Muscle of arm (tissue), 12 donors: Measurements from ENCODE around the gene SLC1A2. TPM values are rescaled to one million over a fixed set of nuclear protein-coding genes. Genes with fewer than 3 reads are reported as not detected.

Source experiments
- DNase-seq: peaks from one replicate; pipeline ENCODE4 v3.0.0-alpha.2; 2013
- polyA plus RNA-seq, 12 donors: library from polyadenylated mRNA; unstranded; fragments of 120-200 nt; gene quantifications; one replicate each; pipeline ENCODE4 v1.2.1, GENCODE V29; 2013; ENCODE audit not compliant: insufficient read length in 12 of 12

Gene SLC1A2
- polyA plus RNA-seq, 12 donors = 0.49 to 2.1 (median 0.82) TPM; not detected in 2

DNA sequence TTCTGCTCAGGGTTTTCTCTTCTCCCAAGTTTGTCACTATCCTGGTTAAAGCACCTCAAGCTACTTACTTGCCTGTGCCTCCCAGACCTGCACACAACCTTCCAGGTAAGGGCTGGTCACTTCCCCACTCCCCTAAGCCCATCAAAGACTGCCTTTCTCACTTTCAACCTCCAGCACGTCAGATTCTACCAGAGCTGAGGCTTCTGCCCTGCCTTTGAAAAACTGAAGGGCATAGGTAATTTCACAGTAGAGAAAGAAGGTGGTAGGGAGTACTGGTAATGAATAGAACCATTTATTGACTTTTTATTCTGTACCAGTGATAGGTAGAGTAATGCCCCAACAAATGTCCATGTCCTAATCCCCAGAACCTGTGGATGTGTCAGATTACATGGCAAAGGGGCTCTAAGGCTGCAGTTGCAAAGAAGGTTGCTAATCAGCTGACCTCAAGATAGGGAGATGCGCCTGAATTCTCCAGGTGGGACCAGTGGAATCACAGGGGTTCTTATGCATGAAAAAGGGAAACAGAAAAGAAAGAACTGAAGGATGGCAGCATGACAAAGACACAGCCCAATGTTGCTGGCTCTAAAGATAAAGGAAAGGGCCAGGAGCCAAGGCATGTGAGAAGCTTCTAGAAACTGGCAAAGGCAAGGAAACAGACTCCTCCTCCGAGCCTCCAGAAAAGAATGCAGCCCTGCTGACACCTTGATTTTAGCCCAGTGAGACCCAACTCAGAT, 89.0 kb downstream of the SLC1A2 start:
- DNase-seq = no peak

DNA sequence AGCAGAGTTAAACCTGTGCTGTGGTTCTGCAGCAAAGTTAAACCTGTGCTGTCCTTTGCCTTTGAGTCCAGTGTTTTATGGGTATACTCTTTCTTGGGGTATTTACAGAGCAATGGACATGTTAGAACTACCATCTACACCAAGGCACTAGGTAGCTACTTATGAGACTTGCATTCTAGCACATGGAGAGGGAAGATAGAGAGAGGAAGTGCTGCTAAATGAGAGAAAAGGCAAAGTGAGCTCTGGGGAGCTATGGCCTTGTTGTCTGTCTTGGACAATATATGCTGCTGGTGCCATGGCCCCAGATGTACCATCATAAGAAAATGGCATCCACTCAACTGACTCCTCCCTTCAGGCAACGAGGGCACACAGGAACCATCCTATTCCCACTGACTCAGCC, 91.5 kb downstream of the SLC1A2 start:
- DNase-seq = no peak

DNA sequence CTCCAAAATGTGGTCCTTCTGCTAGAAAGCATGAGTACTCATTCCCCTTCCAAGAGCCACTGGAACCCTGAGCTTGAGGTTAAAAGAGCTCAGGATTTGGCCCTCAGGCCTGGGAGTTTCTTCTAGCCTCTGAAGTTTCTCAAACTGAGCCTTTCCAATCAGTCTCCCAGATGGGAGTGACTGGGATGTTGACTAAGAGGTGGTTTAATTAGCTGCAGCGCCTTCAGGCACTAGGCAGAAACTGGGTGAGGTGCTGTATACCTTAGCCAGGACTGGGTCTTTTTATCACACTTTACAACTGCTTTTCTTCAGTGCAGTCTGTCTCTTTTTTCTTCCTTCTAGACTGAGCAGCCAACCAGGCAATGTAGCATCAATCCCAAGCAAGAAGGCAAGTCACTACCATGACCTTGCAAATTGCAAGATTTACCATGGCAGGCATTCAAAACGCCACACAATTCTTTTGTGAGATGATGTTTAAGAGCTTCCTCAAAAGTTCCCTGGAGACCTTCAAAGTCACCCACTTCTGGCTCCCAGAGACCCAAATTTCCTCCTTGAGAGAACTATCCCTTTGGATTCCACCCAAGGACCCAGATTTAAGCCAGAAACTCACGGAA, 93.0 kb downstream of the SLC1A2 start:
- no peak for DNase-seq

DNA sequence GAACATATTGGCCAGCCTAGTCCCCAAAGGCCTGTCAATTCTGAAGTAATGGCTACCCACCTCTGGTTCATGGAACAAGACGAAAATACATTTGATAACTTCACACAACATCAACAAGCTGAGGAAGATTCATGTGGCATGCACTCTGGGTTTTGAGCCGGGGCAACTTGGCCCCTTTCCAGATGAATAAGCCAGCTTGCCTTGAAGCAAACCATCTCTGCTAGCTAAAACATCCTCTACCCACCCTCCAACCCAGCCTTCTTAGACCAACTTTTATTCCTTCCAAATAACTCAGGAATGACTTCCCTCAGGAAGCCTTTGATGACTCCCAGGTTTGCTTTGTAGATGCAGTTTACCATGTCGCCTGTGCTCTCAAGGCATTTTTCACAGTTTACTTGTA, 94.4 kb downstream of the SLC1A2 start:
- DNase-seq = no peak

DNA sequence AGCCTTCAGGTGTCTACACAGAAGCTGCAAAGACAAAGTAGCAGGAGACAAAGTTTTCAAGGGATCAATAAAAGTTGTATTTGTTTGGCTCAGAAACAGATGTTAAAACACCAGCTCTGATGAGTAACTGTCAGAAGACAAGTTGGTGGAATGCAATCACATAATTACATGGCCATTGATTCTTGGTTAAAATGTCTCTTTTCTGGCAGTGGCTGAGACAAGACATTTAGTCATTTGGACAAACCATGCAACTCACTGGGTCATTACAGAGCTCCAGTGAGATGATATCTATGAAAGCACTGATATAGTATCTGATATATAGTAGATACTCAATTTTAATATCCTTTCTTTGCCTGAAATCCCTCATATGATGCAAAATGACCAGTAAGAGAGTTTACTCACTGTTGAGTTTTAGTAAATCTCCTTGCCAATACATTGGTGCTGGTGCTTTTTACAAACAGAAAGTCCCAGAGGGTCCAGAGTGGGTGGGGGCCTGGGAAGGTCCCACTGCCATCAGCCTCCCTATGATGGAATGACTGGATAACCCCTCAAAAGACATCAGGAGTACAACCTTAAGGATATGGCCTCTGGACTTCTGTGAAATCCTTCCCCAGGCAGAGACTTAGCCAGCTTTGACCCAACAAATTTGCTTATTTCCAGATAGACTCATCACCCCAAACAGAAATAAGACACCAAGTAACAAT, 95.0 kb downstream of the SLC1A2 start:
- DNase-seq = no peak

DNA sequence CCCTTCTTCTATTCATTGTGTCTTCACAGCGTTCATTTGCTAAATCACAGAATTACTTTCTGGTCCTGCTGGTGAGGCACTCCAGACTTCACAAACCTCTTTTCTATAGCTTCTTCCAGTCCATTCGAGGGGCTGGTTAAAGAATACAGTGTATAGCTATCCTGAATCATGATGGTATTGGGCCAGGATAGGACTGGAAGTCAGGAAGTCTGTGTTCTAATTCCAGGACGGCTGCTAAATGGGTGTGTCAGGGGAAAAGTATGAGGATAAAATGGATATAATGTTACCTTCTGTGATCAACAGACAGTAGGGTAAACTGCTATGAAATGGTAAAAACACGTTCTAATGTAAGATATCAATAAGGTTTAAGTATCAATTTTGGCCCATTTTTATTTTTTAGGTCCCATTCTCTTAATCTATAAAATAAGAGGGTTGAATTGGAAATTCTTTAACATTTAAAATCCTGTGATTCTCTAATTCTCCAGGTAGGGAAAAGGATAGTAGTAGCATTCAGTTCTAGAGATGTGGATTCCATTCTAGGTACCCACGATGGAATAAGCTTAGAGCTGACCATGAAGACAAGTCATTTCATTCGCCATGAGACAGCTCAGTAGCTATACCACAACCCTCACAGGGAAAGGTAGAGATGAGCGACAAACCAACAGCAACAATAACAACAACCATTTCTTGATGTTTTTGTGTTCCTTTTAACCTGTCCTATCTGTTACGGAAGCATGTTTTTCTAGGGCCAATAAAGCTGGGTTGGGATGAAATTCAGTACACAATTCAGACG, 96.1 kb downstream of the SLC1A2 start:
- no peak for DNase-seq

DNA sequence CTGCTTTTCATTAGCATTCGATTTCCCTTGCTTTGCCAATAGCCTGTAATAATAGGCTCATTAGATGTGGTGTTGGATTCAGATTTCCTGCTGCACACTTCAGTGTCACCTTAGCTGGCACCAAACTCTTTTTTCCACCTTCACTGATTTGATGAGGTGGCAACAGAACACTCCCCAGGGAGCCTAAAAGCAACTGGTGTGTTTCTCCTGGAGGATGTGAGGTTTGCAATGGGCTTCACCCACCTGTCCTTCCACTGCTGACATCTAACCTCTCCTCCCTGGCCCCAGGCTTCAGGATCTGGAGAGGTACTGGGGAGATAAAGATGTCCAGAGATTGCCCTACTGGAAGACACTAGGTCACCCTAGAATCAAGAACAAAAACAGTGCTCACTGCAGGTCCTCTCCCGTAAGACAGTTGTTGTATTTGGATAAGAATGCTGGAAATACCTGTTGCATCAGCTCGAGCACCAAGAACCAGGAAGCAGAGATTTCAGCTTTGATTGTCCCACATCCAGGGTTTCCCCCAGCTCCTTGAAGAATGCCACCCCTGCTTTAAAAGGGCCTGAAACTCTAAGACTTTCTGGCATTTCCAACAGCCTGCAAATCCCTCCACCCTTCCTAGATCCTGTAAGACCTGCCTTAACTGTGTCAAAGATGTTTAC, 96.9 kb downstream of the SLC1A2 start:
- no peak for DNase-seq

DNA sequence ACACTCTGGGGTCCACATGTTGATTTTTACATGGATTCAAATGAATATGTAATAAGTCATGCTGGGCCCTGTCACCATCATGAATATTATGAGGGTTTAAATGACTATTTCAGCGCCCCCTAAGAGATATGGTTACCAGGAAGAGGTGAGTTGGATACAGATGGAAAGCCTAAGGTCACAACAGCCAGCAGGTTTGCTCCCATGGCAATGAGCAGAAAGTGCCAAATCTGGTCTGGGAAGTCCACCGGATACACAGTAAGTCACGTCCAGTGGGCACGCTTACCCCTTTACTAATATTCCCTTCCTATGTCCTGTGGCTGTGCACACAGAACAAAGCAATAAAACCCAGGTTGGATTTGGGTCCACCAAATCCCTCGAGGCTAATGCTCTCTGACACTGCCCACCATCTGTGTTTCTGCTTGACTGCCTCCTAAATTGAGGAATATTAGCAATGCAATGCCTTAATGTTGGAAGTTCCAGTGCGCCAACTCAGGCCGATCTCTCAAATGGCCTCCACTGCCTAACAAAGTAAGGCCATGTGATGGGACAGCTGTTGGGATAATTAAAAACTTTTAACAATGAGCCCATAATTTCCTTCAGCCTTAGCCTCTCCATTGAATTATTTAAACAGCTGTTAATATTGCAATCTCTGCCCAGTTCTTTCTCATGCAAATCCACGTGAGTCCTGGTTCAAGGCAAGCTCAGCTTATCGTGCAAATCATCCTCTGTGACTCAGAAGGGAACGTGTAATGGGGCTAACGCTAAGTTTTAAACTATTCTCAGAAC, 97.6 kb downstream of the SLC1A2 start:
- peak; percentile 62 for DNase-seq

DNA sequence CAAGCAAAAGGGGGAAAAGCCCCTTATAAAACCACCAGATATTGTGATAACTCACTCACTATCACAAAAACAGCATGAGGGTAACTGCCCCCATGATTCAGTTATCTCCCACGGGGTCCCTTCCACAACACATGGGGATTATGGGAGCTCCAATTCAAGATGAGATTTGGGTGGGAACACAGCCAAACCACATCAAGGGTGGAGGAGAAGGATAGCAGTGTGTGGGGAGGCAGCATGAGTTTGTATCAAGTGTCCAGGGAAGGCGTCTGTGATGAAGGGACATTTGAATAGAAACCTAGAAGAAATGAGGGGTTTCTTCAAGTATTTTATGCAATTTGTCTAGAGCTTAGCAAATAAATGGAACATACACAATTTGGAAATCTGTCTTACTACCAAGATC, 98.2 kb downstream of the SLC1A2 start:
- no peak for DNase-seq

DNA sequence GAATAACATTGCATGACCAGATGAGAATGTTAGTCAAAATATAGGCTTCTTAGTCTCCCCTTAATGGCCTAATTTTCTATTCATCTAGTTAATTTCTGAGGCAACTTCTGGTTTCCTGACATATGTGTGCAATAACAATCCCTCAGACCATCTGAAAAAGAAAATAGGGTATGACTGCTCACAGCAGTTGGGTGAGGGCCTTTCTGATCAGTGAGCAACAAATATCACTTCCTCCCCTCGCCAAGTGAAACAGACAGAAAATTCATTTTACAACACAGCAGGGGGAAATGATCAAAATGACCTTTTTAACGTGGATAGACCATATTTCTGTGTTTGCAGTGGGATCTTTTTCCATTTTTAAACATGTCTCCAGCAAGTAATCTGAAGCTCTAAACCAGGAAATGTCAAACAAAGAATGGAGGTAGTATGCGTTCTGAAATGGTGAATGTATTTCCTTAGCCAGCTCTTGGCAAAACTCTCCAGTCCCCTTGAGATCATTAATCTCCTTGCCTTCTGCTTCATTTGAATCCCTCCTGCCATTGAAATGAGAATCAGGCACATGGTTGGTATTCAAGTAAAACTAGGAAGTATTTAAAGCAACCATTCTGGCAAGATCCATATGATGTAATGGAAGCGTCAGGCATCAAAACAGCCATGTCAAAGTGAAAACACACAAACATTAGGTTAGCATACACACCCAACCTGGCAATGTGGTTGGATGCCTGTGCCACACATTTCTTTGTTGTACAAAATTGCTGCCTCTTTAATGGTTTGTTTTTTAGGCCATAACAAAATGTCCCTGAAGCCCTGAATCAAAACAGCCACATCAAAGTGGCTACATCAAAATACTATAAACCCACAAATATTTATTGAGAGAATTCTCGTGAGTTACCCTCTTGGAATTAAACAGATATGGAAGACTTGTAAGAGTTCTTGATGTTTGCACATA, 100.1 kb downstream of the SLC1A2 start:
- no peak for DNase-seq

DNA sequence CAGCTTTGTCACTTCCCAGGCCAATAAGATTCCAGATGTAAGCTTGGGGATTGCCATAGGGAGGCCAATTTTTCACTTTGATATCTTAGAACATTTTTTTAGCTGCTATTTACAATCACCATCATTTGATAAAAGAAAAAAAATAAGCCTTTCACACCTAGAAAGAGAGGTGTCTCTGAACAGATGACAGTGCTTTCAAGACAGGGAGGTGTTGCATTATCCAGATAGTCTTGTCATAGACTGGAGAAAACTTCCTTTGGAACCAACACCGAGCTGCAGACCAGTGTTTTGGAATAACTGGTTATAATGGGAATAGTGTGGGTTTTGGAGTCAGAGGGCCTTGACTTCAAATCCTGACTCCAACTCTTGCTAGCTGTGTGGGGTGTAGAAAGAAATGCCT, 101.0 kb downstream of the SLC1A2 start:
- no peak for DNase-seq

DNA sequence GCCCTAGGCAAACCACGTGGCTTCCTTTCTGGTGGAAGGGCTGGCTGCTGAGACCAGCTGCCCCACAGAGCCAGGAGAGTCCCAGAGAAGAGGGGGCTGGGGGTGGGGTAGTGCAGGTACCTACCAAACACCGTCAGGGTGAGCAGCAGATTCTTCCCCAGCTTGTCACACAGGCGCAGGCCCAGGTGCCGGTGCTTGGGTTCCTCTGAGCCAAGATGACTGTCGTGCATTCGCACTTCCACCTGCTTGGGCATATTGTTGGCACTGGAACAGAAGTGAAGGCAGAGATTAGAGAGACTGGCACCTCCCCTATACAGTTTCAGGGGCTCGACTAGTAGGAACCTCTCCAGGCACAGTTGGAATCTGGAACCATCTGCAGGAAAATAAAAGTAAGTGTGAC, 102.1 kb downstream of the SLC1A2 start:
- DNase-seq = no peak

DNA sequence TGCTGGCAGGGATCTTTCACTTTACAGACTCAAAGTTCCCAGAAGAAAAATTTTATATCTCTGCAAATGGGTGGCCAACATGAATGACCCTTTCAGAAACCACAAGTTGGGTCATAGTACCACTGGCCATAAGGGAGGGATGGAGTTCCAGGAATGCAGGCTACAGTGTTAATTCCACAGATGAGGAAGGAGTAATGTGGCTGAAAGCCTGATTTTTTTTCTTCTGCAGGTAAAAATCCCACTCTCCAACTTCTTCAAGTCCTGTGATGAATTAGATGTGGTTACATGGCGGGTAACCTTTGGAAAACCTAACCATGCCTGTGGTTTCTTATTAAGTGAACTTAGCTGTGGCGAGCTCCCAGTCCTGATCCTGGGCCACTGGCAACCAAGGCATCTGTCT, 103.2 kb downstream of the SLC1A2 start:
- DNase-seq = no peak

DNA sequence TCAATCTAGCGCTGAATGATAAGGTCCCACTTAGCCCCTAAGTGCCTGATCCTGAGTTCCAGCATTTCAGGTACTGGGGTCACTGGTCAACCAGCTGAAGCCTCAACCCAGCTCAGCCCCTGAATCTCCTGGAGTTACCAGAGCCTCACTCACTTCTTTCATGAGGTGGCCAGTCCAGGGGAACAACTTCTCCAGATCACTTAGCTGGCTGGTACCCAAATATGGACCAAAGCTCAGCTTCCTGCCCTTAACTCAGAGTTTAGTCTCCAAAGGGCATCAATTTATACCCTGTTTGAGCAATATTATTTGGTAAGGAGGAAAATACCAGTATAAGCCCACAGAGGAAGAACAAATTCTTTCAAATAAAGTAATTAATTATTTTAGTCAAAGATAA, 105.6 kb downstream of the SLC1A2 start:
- no peak for DNase-seq

DNA sequence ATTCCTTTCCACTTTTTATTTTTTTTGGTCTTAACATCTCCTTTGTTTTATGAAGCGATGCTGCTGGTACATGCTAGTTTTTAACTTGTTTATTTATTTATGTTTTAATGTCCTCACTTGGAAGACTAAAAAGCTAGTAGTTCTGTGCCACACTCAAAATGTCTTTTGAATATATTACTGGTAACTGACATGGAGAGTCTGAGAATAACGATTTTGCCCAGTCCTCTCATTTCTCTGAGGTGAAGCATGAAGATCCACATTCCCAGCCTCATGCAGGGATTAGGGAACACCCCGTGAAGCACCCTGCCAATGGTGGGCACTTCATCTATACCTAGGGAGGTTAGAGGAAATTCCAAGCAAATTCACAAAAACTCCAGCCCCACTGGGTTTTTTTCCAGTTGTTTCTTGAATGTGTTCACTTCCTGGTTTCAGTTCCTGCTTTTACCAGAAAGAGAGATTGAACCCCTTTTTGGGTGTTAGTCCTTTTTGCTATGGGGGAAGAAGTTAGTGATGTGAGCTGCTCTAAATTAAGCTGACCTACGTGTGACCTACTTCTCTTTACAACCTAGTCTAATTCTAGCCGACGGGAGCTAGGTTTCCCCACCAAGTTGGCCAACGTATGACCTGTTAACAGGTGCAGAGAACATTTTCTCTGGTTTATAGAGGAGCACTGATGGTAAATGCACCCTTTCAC, 106.1 kb downstream of the SLC1A2 start:
- no peak for DNase-seq

DNA sequence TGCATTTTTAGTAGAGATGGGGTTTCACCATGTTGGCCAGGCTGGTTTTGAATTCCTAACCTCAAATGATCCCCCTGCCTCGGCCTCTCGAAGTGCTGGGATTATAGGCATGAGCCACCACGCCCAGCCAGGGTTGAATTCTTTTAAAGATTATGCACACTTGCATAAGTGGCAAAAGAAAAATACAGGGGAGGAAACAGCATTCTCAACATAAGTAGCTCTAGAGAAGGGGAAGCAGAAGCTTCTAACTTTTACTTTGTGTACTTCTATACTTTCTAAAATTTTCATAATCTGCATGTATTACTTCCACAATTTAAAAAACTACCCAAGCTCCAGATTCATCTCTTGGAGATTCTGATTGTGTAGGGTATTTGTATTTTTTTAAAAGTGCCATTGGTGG, 108.0 kb downstream of the SLC1A2 start:
- DNase-seq = no peak

DNA sequence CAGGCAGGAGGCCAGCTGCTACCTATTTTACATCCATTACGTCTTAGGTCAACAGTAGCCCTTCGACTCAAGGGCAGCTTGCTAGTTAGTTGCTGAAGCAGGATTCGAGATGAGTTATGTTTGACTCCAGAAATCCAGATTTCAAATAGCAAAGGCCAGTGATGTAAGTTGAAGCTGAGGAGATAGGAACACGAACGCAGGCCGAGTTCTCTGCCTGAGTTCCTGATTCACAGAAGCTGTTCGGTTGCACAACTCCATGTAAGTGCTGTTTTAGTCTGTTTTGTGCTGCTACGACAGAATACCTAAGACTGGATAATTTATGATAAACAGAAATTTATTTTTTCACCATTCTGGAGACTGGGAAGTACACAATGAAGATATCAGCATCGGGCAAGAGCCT, 111.2 kb downstream of the SLC1A2 start:
- DNase-seq = no peak

DNA sequence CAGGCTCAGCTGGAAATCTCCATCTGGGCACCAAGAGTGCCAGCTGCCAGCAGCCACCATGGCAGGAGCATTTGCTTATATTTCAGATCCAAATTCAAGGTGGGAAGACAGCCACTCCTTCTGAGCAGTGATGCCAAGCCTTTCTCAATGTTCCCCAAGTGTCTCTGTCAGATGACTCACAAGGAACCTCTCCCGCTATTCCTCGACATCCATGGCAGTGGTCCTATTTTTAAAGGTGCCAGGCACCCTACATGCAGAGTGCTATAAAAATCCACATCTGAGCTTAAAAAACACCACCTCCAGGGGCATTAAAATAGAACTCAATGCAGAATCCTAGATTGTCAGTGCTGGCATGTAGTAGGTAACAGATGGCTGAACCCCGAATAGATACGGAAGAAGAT, 112.1 kb downstream of the SLC1A2 start:
- DNase-seq = no peak
